Posterior vena cava (tissue), 2 donors: ENCODE measurements around the gene PARD3. TPM values are rescaled to one million over a fixed set of nuclear protein-coding genes. Genes with fewer than 3 reads are reported as not detected.

Experiments used
- DNase-seq: peaks from one replicate; pipeline ENCODE4 v3.0.0-alpha.2; 2020; ENCODE audit warnings: low spot score
- intact Hi-C, 2 donors: fragments of 100-400 bp; cut with DNase I; formaldehyde crosslinking; loops; one replicate each; pipeline versions ENCODE4 v1.14.1 to v1.14.2; 2022 to 2023
- total RNA-seq, 2 donors: library from RNA; stranded (reverse); fragmentation: NEBNext Ultra II Directional; extraction: Animal tissue kit (Norgen Biotek cat#: 25700); gene quantifications; one replicate each; pipeline ENCODE4 v1.2.1, GENCODE V29; 2021
- donor health status: DM: yes; HTN: yes; CAD: no.
- donor health status: DM: yes; HTN: yes; CAD: no.

The PARD3 gene
- total RNA-seq, 2 donors from 2014 or later = 28.8 to 30.6 TPM

DNA sequence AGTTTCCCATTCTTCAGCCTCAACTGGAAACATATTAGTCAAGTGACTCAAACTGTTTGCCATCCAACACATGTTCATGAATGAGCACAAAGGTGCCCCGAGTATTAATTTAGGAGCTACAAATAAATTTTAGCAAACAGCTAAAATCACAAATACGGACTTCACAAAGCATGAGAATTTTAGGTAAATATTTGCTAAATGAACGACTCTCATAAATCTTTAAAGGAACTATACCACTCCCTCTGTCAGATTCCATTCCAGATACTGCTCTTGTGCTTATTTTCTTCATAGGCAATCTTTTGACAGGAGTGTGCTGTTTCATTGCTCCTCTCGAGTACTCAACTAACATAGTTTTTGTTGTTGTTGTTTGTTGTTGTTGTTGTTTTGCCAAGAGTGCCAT is 330.9 kb downstream of the PARD3 start:
- intact Hi-C loops = no loop called here
- no peak for DNase-seq

GRCh38 chr10:34480345-34480744 is 334.8 kb downstream of the PARD3 start:
- intact Hi-C loops = no loop called here
- no peak for DNase-seq

GRCh38 chr10:34479520-34480179 is 335.4 kb downstream of the PARD3 start:
- intact Hi-C loops = no loop called here

DNA sequence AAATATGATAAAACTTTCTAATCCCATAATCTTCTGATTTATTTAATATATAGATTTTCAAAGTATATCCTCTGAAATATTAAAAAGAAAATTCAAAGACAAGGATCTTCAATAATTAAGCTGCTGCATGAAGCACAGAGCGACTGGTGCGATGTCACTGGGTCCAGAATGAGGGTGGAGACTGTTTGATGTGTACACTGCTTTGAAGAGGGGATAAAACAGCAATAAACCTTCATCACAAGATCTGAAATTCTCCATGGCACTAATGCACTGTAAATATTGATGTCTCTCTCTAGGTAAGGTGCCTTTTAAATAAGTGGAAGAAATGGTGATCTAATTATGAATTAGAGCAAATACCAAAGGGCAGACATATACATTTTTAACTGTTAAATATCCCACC is 337.8 kb downstream of the PARD3 start:
- intact Hi-C loops = no loop called here
- DNase-seq = no peak

More at GRCh38 chr10:34479520-34480179, 335.4 kb downstream of the PARD3 start:
- DNase-seq = no peak

DNA sequence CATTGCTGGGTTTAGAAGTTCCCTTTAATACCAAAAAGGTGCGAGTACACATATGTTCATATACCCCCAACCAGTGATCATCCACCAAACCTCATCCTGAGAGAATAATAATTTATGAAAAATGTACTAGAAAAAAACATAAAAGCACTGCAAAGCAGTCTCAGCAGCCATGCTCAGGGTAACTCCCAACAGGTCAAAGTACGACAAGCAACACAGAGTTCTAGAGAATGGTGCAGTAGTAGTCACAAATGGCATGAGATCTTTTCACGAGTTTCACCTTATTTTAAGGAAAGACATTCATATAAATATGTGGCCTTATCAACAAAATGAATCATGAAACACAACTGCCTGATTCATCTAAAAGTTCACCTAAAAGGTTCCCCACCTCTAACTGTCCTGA is 338.5 kb downstream of the PARD3 start:
- DNase-seq = no peak
- intact Hi-C loops = no loop called here

GRCh38 chr10:34475786-34476185 is 339.3 kb downstream of the PARD3 start:
- no peak for DNase-seq
- intact Hi-C loops = no loop called here

GRCh38 chr10:34475274-34475646 is 339.8 kb downstream of the PARD3 start:
- intact Hi-C loops = no loop called here
- no peak for DNase-seq

GRCh38 chr10:34474555-34475273 is 340.4 kb downstream of the PARD3 start:
- intact Hi-C loops = no loop called here

GRCh38 chr10:34474009-34474376 is 341.1 kb downstream of the PARD3 start:
- intact Hi-C loops = no loop called here

More at GRCh38 chr10:34474555-34475273, 340.4 kb downstream of the PARD3 start:
- no peak for DNase-seq

GRCh38 chr10:34473174-34474008 is 341.7 kb downstream of the PARD3 start:
- intact Hi-C loops = no loop called here
- DNase-seq = no peak

More at GRCh38 chr10:34474009-34474376, 341.1 kb downstream of the PARD3 start:
- DNase-seq = no peak

DNA sequence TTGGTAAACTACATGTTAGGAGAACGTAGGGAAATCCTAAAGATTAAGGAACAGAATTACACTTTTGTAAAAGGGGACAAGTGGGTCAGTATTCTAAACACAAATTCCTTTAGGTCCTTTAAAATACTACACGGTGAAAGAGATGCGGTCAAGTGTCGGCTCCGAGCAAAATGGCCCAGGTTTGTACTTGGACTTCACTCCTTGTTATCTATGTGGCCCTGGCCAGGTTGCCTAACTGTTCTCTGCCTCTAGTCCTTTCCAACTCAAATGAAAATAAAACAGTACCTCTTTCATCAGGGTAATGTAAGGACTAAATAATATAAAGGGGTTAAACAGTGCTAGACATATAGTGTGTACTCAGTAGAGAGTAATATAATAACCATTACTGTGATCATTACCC is 344.8 kb downstream of the PARD3 start:
- intact Hi-C loops = no loop called here

GRCh38 chr10:34469446-34469845 is 345.6 kb downstream of the PARD3 start:
- intact Hi-C loops = no loop called here
- DNase-seq = no peak

More for the DNA sequence above, 344.8 kb downstream of the PARD3 start:
- DNase-seq = no peak

GRCh38 chr10:34467902-34468301 is 347.2 kb downstream of the PARD3 start:
- no peak for DNase-seq
- intact Hi-C loops = no loop called here

- DNase-seq = no peak
- intact Hi-C loops = no loop called here
Measured at GRCh38 chr10:34467364-34467763, 347.7 kb downstream of the PARD3 start.

DNA sequence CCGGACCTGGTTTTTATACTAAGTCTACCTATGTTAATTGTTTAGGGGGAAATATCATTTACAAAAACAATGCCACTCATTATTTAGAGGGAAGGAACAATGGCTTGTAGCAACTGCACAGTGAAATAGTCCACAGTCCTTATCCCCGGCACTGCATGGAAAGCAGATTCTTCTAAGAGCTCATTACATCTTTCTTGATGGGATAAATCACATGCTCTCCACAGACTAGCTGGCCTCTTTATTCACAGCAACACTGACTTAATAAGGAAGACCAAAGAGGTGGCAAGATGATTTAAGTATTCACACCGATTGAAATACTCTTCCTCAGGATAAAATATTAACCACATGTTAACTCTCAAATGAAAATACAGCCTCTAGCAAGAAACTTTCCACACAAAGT is 349.4 kb downstream of the PARD3 start:
- intact Hi-C loops = no loop called here
- no peak for DNase-seq

DNA sequence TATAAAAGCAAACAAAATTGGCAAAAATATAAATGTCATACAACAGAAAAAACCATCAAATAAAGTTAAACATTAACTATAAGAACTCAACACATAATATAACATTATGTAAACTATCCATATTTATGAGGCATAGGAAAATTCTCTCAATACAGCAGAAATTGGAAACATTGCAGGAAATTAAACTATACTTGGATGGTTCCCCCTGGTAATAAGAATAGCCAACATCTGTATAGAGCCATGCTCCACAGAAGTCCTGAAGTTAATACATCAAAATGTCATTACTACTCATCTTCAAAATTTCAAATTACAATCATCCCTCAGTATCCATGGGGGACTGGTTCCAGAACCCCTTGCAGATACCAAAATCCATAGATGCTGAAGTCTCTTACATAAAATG is 350.5 kb downstream of the PARD3 start:
- intact Hi-C loops = loop anchor here in 1 of 2 donors (5.0 kb wide), 1 partner anchor 852 kb away; no protein-coding TSS in a partner anchor
- no peak for DNase-seq

DNA sequence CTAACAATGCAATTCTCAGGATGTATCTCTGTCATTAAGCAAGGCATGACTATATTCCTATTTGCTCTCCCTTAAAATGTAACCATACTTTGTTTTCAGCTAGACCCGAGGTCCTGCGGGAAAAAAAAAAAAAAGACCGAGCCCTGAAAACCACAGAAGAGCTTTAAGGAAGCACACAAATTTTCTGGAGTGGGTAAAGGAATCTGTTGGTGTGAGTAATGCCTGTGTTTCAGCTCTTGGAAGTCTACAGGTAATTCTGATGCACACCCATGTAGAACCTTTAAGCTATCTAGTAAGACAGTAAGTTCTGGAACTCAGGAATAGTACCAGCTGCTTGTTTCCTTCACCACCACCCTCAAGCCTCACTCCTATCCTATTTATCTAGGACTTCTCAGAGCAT is 351.1 kb downstream of the PARD3 start:
- no peak for DNase-seq
- intact Hi-C loops = loop anchor here in 1 of 2 donors (5.0 kb wide), 1 partner anchor 852 kb away; no protein-coding TSS in a partner anchor

DNA sequence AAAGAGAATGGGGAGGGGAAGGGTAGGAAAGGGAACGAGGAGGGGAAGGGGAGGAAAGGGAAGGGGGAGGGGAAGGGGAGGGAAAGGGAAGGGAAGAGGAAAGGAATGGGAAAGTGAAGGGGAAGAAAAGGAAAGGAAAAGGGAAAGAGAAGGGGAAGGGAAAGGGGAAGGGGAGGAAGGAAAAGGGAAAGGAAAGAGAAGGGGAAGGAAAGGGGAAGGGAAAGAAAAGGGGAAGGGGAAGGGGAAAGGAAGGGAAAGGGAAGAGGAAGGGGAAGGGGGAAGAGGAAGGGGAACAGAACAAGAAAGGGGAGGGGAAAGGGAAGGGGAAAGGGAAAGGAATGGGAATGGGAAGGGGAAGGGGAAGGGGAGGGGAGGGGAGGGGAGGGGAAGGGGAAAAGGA is 352.1 kb downstream of the PARD3 start:
- intact Hi-C loops = loop anchor here in 1 of 2 donors (5.0 kb wide), 1 partner anchor 851 kb away; no protein-coding TSS in a partner anchor
- no peak for DNase-seq

DNA sequence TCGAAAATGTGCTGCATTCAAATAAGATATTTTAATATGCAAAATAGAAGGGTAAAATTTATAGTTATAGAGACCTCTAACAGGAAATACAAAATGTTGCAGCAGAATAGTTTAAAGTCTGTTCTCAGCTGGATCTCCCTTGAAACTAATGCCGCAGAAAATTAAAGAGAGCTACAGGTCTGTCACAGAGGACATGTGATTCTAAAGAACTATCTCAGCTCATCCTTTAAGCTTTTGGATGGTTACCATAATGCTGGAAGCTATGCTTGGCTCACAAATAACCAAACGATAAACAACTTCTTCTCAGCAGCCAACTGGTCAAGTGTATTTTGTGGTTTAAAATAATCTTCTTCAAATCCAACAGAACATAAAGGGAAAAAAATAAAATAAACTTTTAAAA is 353.0 kb downstream of the PARD3 start:
- DNase-seq = no peak
- intact Hi-C loops = loop anchor here in 1 of 2 donors (5.0 kb wide), 1 partner anchor 850 kb away; no protein-coding TSS in a partner anchor
